IMR-90 (cell line): Measurements from ENCODE around the gene TUBD1. TPM values are rescaled to one million over a fixed set of nuclear protein-coding genes. Genes with fewer than 3 reads are reported as not detected.

Source experiments
- ATAC-seq: fragments of 200-7000 bp; cut with Tn5 transposase; 2 replicates; pipeline ENCODE4 v1.9.1; 2020; ENCODE audit warnings: low read depth, mild to moderate bottlenecking, moderate library complexity
- BruUV-seq: library from RNA; stranded (reverse); fragments of 400-500 nt; replicated peaks from 2 replicates; lab custom pipeline; 2021; lab: Mats Ljungman, UMichigan
- CTCF ChIA-PET: fragments of 300-600 bp; formaldehyde crosslinking; extraction: SDS; loops from one replicate; lab custom pipeline; 2021; ENCODE audit warnings: antibody characterized with exemption; lab: Yijun Ruan, JAX
- POLR2A ChIA-PET: fragments of 300-600 bp; sonication (Branson Sonifier 250); formaldehyde crosslinking; loops from one replicate; lab custom pipeline; 2022; ENCODE audit warnings: antibody characterized with exemption; ENCODE audit not compliant: unreplicated experiment; lab: Charles Lee
- DNase-seq: peaks from one replicate; pipeline ENCODE4 v3.0.0; 2013
- H2AFZ ChIP-seq: replicated peaks from 2 replicates; pipeline ENCODE3; 2013; ENCODE audit warnings: low read length, mild to moderate bottlenecking; ENCODE audit not compliant: poor library complexity
- H2AK5ac ChIP-seq: 2 replicates; pipeline ENCODE4 v1.6.1; 2013; ENCODE audit warnings: low read depth, low read length, inconsistent platforms
- H2AK9ac ChIP-seq: replicated peaks from 2 replicates; pipeline ENCODE3; 2013; ENCODE audit warnings: mild to moderate bottlenecking, low read depth, low read length, moderate library complexity; ENCODE audit not compliant: poor library complexity
- H2BK120ac ChIP-seq: 2 replicates; pipeline ENCODE4 v1.6.1; 2013; ENCODE audit warnings: low read depth, low read length, inconsistent platforms
- H2BK15ac ChIP-seq: 3 replicates; pipeline ENCODE4 v1.6.1; 2013; ENCODE audit warnings: low read depth, low read length, inconsistent platforms
- H2BK20ac ChIP-seq: 2 replicates; pipeline ENCODE4 v1.6.1; 2013; ENCODE audit warnings: low read depth, mild to moderate bottlenecking, inconsistent platforms, low read length, moderate library complexity
- H2BK5ac ChIP-seq: 2 replicates; pipeline ENCODE4 v1.6.1; 2013; ENCODE audit warnings: mild to moderate bottlenecking, low read depth, low read length, inconsistent platforms; ENCODE audit not compliant: poor library complexity, severe bottlenecking
- H3K14ac ChIP-seq: replicated peaks from 2 replicates; pipeline ENCODE4 v1.6.1; 2013; ENCODE audit warnings: low read depth, low read length, inconsistent platforms
- H3K18ac ChIP-seq: 2 replicates; pipeline ENCODE4 v1.6.1; 2013; ENCODE audit warnings: low read depth, low read length, control low read depth
- H3K23ac ChIP-seq: 2 replicates; pipeline ENCODE4 v1.6.1; 2013; ENCODE audit warnings: low read depth, low read length, inconsistent platforms
- H3K27ac ChIP-seq: 2 replicates; pipeline ENCODE4 v1.5.1; 2013; ENCODE audit warnings: mild to moderate bottlenecking, control low read depth, low read length; ENCODE audit not compliant: insufficient read depth
- H3K27me3 ChIP-seq: 2 replicates; pipeline ENCODE4 v1.6.1; 2013; ENCODE audit warnings: low read length; ENCODE audit not compliant: control insufficient read depth, insufficient read depth
- H3K36me3 ChIP-seq: 2 replicates; pipeline ENCODE4 v1.6.1; 2013; ENCODE audit warnings: low read length, mixed read lengths; ENCODE audit not compliant: control insufficient read depth, insufficient read depth
- H3K4ac ChIP-seq: 2 replicates; pipeline ENCODE4 v1.6.1; 2013; ENCODE audit warnings: low read depth, low read length, inconsistent platforms
- H3K4me1 ChIP-seq: 2 replicates; pipeline ENCODE4 v1.6.1; 2013; ENCODE audit warnings: low read length, mixed read lengths; ENCODE audit not compliant: control insufficient read depth, insufficient read depth
- H3K4me2 ChIP-seq: 2 replicates; pipeline ENCODE4 v1.6.1; 2013; ENCODE audit warnings: low read depth, mild to moderate bottlenecking, control low read depth, low read length, moderate library complexity
- H3K4me3 ChIP-seq: 2 replicates; pipeline ENCODE4 v1.5.1; 2013; ENCODE audit warnings: low read depth, mild to moderate bottlenecking, control low read depth, low read length, moderate library complexity; ENCODE audit not compliant: insufficient read depth
- H3K56ac ChIP-seq: 2 replicates; pipeline ENCODE4 v1.6.1; 2013; ENCODE audit warnings: low read length, inconsistent platforms; ENCODE audit not compliant: insufficient read depth; ENCODE audit errors: extremely low read depth
- H3K79me1 ChIP-seq, 2 experiments: 2 replicates each; pipeline ENCODE4 v1.6.1; 2013; ENCODE audit warnings: low read length in 2 of 2, inconsistent platforms in 1 of 2, low read depth in 1 of 2
- H3K9ac ChIP-seq: 2 replicates; pipeline ENCODE4 v1.6.1; 2013; ENCODE audit warnings: low read depth, low read length, control low read depth
- H3K9me1 ChIP-seq: 2 replicates; pipeline ENCODE4 v1.6.1; 2013; ENCODE audit warnings: low read length, inconsistent platforms; ENCODE audit not compliant: insufficient read depth
- H3K9me3 ChIP-seq: 2 replicates; pipeline ENCODE4 v1.6.1; 2013; ENCODE audit warnings: low read length; ENCODE audit not compliant: control insufficient read depth, insufficient read depth
- H4K20me1 ChIP-seq: 2 replicates; pipeline ENCODE4 v1.6.1; 2013; ENCODE audit warnings: low read length, inconsistent platforms; ENCODE audit not compliant: insufficient read depth
- H4K5ac ChIP-seq: 2 replicates; pipeline ENCODE4 v1.6.1; 2013; ENCODE audit warnings: mild to moderate bottlenecking, low read depth, low read length, control low read depth
- H4K8ac ChIP-seq, 2 experiments: 2 replicates each; pipeline ENCODE4 v1.6.1; 2013; ENCODE audit warnings: low read depth in 2 of 2, low read length in 2 of 2, control low read depth in 1 of 2, inconsistent platforms in 1 of 2
- H4K91ac ChIP-seq: 2 replicates; pipeline ENCODE4 v1.6.1; 2013; ENCODE audit warnings: low read depth, low read length, inconsistent platforms; ENCODE audit not compliant: insufficient read depth
- CEBPB ChIP-seq: IDR thresholded peaks from 2 replicates; pipeline ENCODE4 v1.6.1; 2012; ENCODE audit warnings: low read depth, low read length, improper control_type of control experiment
- CHD1 ChIP-seq: IDR thresholded peaks from 2 replicates; pipeline ENCODE4 v1.6.1; 2012; ENCODE audit warnings: low read depth, low read length, improper control_type of control experiment
- FOS ChIP-seq: fragments of 150-350 bp; IDR thresholded peaks from 2 replicates; pipeline ENCODE4 v1.6.1; 2016; ENCODE audit warnings: low read depth, low read length
- MAZ ChIP-seq: IDR thresholded peaks from 2 replicates; pipeline ENCODE4 v1.6.1; 2012; ENCODE audit warnings: low read depth, mild to moderate bottlenecking, low read length, improper control_type of control experiment, moderate library complexity, borderline replicate concordance
- MXI1 ChIP-seq: IDR thresholded peaks from 2 replicates; pipeline ENCODE4 v1.6.1; 2012; ENCODE audit warnings: low read depth, mild to moderate bottlenecking, low read length, moderate library complexity, borderline replicate concordance
- RAD21 ChIP-seq: IDR thresholded peaks from 2 replicates; pipeline ENCODE4 v1.6.1; 2012; ENCODE audit warnings: low read length, improper control_type of control experiment
- SMC3 ChIP-seq: fragments of 150-350 bp; IDR thresholded peaks from 2 replicates; pipeline ENCODE4 v1.6.1; 2016; ENCODE audit warnings: low read depth, mild to moderate bottlenecking, antibody characterized with exemption, low read length, moderate library complexity
- WGBS, 2 experiments: methylation state at CpG; one replicate each; pipeline versions ENCODE4 v1.1.5 to v1.1.7; 2013; ENCODE audit warnings: missing lambda C conversion rate in 2 of 2; ENCODE audit not compliant: insufficient read length in 1 of 2; ENCODE audit errors: extremely low coverage in 2 of 2; 5-methylcytosine and 5-hydroxymethylcytosine counted together
- dilution Hi-C: fragments of 300-500 bp; cut with HindIII; formaldehyde crosslinking; loops from one replicate; pipeline ENCODE4 v1.14.3; 2018; ENCODE audit warnings: low sequenced_read_pairs; ENCODE audit not compliant: unreplicated experiment
- in situ Hi-C: fragments of 300-500 bp; cut with MboI; formaldehyde crosslinking; loops from 3 replicates; pipeline ENCODE4 v1.14.3; 2019; ENCODE audit warnings: low sequenced_read_pairs, inconsistent platforms, mixed read lengths
- intact Hi-C: fragments of 100-400 bp; cut with micrococcal nuclease; formaldehyde crosslinking; loops from 2 replicates; pipeline ENCODE4 v1.10.0; 2022
- polyA plus RNA-seq, 3 experiments: library from polyadenylated mRNA; depleted of rRNA; stranded (reverse); fragments of >200 nt; gene quantifications; 2 replicates each; pipeline ENCODE4 v1.2.3, GENCODE V29; 2012; ENCODE audit warnings: low replicate concordance in 1 of 3
- total RNA-seq: library from RNA; depleted of rRNA; stranded (reverse); fragments of >200 nt; gene quantifications from 2 replicates; pipeline ENCODE4 v1.2.3, GENCODE V29; 2012

Gene TUBD1
- total and polyA plus RNA-seq, 2 of the 4 experiments (the other 2 are of a cell fraction) = 2.2 to 4.7 TPM

DNA sequence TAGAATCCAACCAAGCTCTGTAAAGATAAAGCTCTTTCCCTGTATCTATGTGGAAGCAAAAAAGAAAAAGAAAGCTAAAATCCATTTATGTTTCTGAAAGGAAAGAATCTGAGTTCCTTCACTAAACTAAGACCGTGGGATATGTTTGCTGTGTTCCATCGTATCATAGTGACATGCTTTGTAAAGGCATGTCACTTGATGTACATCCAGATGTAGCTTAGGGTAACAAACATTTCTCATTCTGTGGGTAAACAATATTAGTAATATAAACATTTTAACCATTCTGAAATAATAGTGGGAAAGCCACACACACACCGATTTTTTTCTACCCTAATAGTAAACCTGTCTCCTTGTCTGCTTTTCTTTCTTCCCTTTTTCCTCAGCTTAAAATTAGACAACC, 78.1 kb downstream of the TUBD1 start:
- Histone ChIP-seq H2BK5ac (peak overlapping the region; percentile 32), H3K9ac (peak overlapping the region; percentile 6; the same call in 1 of the 2 replicates), H3K56ac (no peak overlapping the region), H3K27me3 (no peaks in the 10 kb centered on the region), H3K79me1 (peaks cover 10% of the 10 kb centered on the region in 2 experiments; a peak in 3 of 4 replicates), H3K23ac (peak overlapping the region; percentile 39; the same call in 1 of the 2 replicates), H3K14ac (no peak overlapping the region; the same call in 1 of the 2 replicates), H2BK20ac (0 out of 2 replicates have a peak overlapping the region, but pooled peaks have one; percentile 11), H3K9me1 (peaks cover 7% of the 10 kb centered on the region; the same call in 1 of the 2 replicates), H3K36me3 (peaks cover 4% of the 10 kb centered on the region; the same call in 1 of the 2 replicates), H3K4me1 (peaks cover 9% of the 10 kb centered on the region), H2AK5ac (no peak overlapping the region), H4K20me1 (no peaks in the 10 kb centered on the region), H3K4ac (no peak overlapping the region), H4K91ac (no peak overlapping the region), H2AFZ (no peak overlapping the region), H3K4me3 (no peak overlapping the region), H2AK9ac (no peak overlapping the region), H3K9me3 (no peaks in the 10 kb centered on the region), H4K5ac (peak overlapping the region; percentile 89; the same call in 1 of the 2 replicates), H4K8ac (no peak overlapping the region), H3K18ac (peak overlapping the region; percentile 94), H2BK15ac (no peak overlapping the region), H2BK120ac (no peak overlapping the region), H3K27ac (no peak overlapping the region), H3K4me2 (peak overlapping the region; percentile 89)
- DNase-seq (no peak), ATAC-seq (no peak; the same call in 1 of the 2 replicates)
- dilution Hi-C loops = no loop called here
- ChIA-PET POLR2A (no interaction called here), CTCF (interaction anchor here (0.6 kb wide), 1 partner anchor 155 kb away, joined by 4 read pairs; no protein-coding TSS in a partner anchor)
- BruUV-seq = no TSS peak
- no CpG with 5 or more reads among the region's 3 CpGs for WGBS, 2 experiments
- intact Hi-C loops = no loop called here
- TF ChIP-seq MXI1 = no peak
- TF ChIP-seq CHD1 = no peak
- no peak for TF ChIP-seq SMC3
- TF ChIP-seq FOS = no peak
- TF ChIP-seq MAZ = no peak
- TF ChIP-seq CEBPB = no peak
- no peak for TF ChIP-seq RAD21
- in situ Hi-C loops = no loop called here
